Hepatocyte (in vitro differentiated cells): Measurements from ENCODE around the gene RBFOX2. TPM values are rescaled to one million over a fixed set of nuclear protein-coding genes. Genes with fewer than 3 reads are reported as not detected.

Source experiments
- DNase-seq: peaks from one replicate; pipeline ENCODE4 v3.0.0-alpha.2; 2016; ENCODE audit warnings: low spot score
- H2AFZ ChIP-seq: fragments of 200-600 bp; sonication (generic); 2 replicates; pipeline ENCODE4 v1.6.0; 2016; ENCODE audit warnings: antibody characterized with exemption, mild to moderate bottlenecking
- H3K27ac ChIP-seq: fragments of 200-600 bp; sonication (generic); 2 replicates; pipeline ENCODE4 v1.5.1; 2016; ENCODE audit warnings: mild to moderate bottlenecking
- H3K27me3 ChIP-seq: fragments of 200-600 bp; sonication (generic); 2 replicates; pipeline ENCODE4 v1.6.1; 2016
- H3K36me3 ChIP-seq: fragments of 200-600 bp; sonication (generic); replicated peaks from 2 replicates; pipeline ENCODE4 v1.5.1; 2016; ENCODE audit warnings: low read depth; ENCODE audit not compliant: insufficient read depth
- H3K4me1 ChIP-seq: fragments of 200-600 bp; sonication (generic); 2 replicates; pipeline ENCODE4 v1.5.1; 2016; ENCODE audit warnings: mild to moderate bottlenecking, moderate library complexity; ENCODE audit not compliant: insufficient read depth
- H3K4me2 ChIP-seq: fragments of 200-600 bp; sonication (generic); 2 replicates; pipeline ENCODE4 v1.6.0; 2016
- H3K4me3 ChIP-seq: fragments of 200-600 bp; sonication (generic); 2 replicates; pipeline ENCODE4 v1.5.1; 2016; ENCODE audit warnings: mild to moderate bottlenecking
- H3K79me2 ChIP-seq: fragments of 200-600 bp; sonication (generic); 2 replicates; pipeline ENCODE4 v1.6.0; 2017; ENCODE audit warnings: mild to moderate bottlenecking
- H3K9me2 ChIP-seq: fragments of 200-600 bp; sonication (generic); replicated peaks from 2 replicates; pipeline ENCODE4 v1.6.0; 2017; ENCODE audit warnings: mild to moderate bottlenecking; ENCODE audit not compliant: insufficient read depth
- H3K9me3 ChIP-seq: fragments of 200-600 bp; sonication (generic); 2 replicates; pipeline ENCODE4 v1.5.1; 2016; ENCODE audit warnings: low read depth, mild to moderate bottlenecking
- H4K20me1 ChIP-seq: fragments of 200-600 bp; sonication (generic); 2 replicates; pipeline ENCODE4 v1.6.0; 2016; ENCODE audit warnings: mild to moderate bottlenecking; ENCODE audit not compliant: insufficient read depth, poor library complexity, severe bottlenecking
- CTCF ChIP-seq: fragments of 200-600 bp; sonication (generic); IDR thresholded peaks from 2 replicates; pipeline ENCODE4 v1.5.1; 2016; ENCODE audit warnings: antibody characterized with exemption, mild to moderate bottlenecking; ENCODE audit not compliant: poor library complexity
- EZH2 ChIP-seq: fragments of 200-600 bp; sonication (generic); IDR thresholded peaks from 2 replicates; pipeline ENCODE4 v1.6.1; 2016; ENCODE audit warnings: antibody characterized with exemption, mild to moderate bottlenecking, borderline replicate concordance
- EZH2phosphoT487 ChIP-seq: fragments of 200-600 bp; sonication (generic); IDR thresholded peaks from one replicate; pipeline ENCODE4 v1.6.1; 2018; ENCODE audit warnings: antibody characterized with exemption, mild to moderate bottlenecking, low read depth, moderate library complexity; ENCODE audit not compliant: unreplicated experiment, severe bottlenecking
- WGBS: methylation state at CpG from one replicate; pipeline ENCODE4 v1.1.6; 2016; ENCODE audit warnings: low lambda C conversion rate; ENCODE audit errors: missing lambda C conversion rate; 5-methylcytosine and 5-hydroxymethylcytosine counted together
- polyA plus RNA-seq: library from polyadenylated mRNA; unstranded; fragments of >200 nt; fragmentation: Nextera tagmentation; extraction: Ambion mirVana; gene quantifications from 2 replicates; pipeline ENCODE4 v1.2.1, GENCODE V29; 2016
- total RNA-seq: library from RNA; depleted of rRNA; stranded (reverse); fragments of >200 nt; gene quantifications from 2 replicates; pipeline ENCODE4 v1.2.3, GENCODE V29; 2014

Gene RBFOX2
- total and polyA plus RNA-seq, 2 experiments from 2014 or later: 76.7 to 133 TPM

- Histone ChIP-seq H3K36me3 (no peaks in the 10 kb centered on the region), H3K4me2 (no peak overlapping the region), H3K27ac (no peak overlapping the region), H3K4me3 (no peak overlapping the region), H3K9me3 (no peaks in the 10 kb centered on the region), H4K20me1 (peaks cover 23% of the 10 kb centered on the region), H3K4me1 (peaks cover 14% of the 10 kb centered on the region), H2AFZ (no peak overlapping the region), H3K9me2 (no peaks in the 10 kb centered on the region), H3K27me3 (no peaks in the 10 kb centered on the region), H3K79me2 (peaks cover 93% of the 10 kb centered on the region)
- 77% methylated on average over 5 of the region's 5 CpGs for WGBS
- no peak for DNase-seq
- TF ChIP-seq EZH2 (no peak), EZH2phosphoT487 (no peak), CTCF (no peak)
Observed at GRCh38 chr22:35863432-35863831, 165.2 kb downstream of the RBFOX2 start.

- H3K9me2 ChIP-seq: no peaks in the 10 kb centered on the region
- TF ChIP-seq EZH2phosphoT487 (no peak), CTCF (no peak), EZH2 (no peak)
- no peaks in the 10 kb centered on the region for H3K27me3 ChIP-seq
- no peak overlapping the region for H3K4me2 ChIP-seq
- 91% methylated on average over 7 of the region's 7 CpGs for WGBS
- H2AFZ ChIP-seq: no peak overlapping the region
- no peak overlapping the region for H3K4me3 ChIP-seq
- no peaks in the 10 kb centered on the region for H3K36me3 ChIP-seq
- peaks cover 93% of the 10 kb centered on the region for H3K79me2 ChIP-seq
- peaks cover 14% of the 10 kb centered on the region for H3K4me1 ChIP-seq
- H3K9me3 ChIP-seq: no peaks in the 10 kb centered on the region
- no peak overlapping the region for H3K27ac ChIP-seq
- no peak for DNase-seq
- H4K20me1 ChIP-seq: peaks cover 23% of the 10 kb centered on the region
Observed at GRCh38 chr22:35862697-35863096, 165.9 kb downstream of the RBFOX2 start.

- Histone ChIP-seq H4K20me1 (peaks cover 23% of the 10 kb centered on the region), H3K79me2 (peaks cover 93% of the 10 kb centered on the region), H3K36me3 (no peaks in the 10 kb centered on the region), H3K9me2 (no peaks in the 10 kb centered on the region), H3K9me3 (no peaks in the 10 kb centered on the region), H3K27me3 (no peaks in the 10 kb centered on the region), H3K4me1 (peaks cover 14% of the 10 kb centered on the region), H3K4me3 (no peak overlapping the region), H3K27ac (no peak overlapping the region), H2AFZ (no peak overlapping the region), H3K4me2 (no peak overlapping the region)
- 94% methylated on average over 4 of the region's 4 CpGs for WGBS
- no peak for TF ChIP-seq CTCF
- DNase-seq: no peak
Observed at GRCh38 chr22:35861451-35861850, 167.2 kb downstream of the RBFOX2 start.

GRCh38 chr22:35860837-35861236, 167.8 kb downstream of the RBFOX2 start:
- Histone ChIP-seq H3K4me2 (no peak overlapping the region), H3K4me1 (peaks cover 14% of the 10 kb centered on the region), H3K79me2 (peaks cover 93% of the 10 kb centered on the region), H3K27ac (no peak overlapping the region), H4K20me1 (peaks cover 17% of the 10 kb centered on the region), H2AFZ (no peak overlapping the region), H3K9me2 (no peaks in the 10 kb centered on the region), H3K36me3 (no peaks in the 10 kb centered on the region), H3K9me3 (no peaks in the 10 kb centered on the region), H3K27me3 (no peaks in the 10 kb centered on the region), H3K4me3 (no peak overlapping the region)
- no peak for DNase-seq
- WGBS: 85% methylated on average over 3 of the region's 3 CpGs
- TF ChIP-seq CTCF (no peak), EZH2phosphoT487 (no peak), EZH2 (no peak)
